ENCODE measurements around the gene RHO.

- no peak for TF ChIP-seq CTCF (IDR thresholded peaks at IDR 0.05)
- TF ChIP-seq POLR2A (IDR thresholded peaks at IDR 0.05), result no peak
- TF ChIP-seq POLR2AphosphoS5 (IDR thresholded peaks at IDR 0.05), result no peak
Observed at GRCh38 chr3:129493206-129493605, 35.2 kb upstream of the RHO start.
